GM12864 (cell line): ENCODE measurements around the gene SLC38A11.

Experiments
- DNase-seq: peaks from one replicate; pipeline ENCODE4 v3.0.0-alpha.2; 2011; ENCODE audit warnings: low read depth
- H3K4me3 ChIP-seq: 2 replicates; pipeline ENCODE4 v1.5.1; 2011; ENCODE audit warnings: mild to moderate bottlenecking, low read depth, low read length, control low read depth
- CTCF ChIP-seq: IDR thresholded peaks from 2 replicates; pipeline ENCODE4 v1.5.1; 2011; ENCODE audit warnings: low read depth, mild to moderate bottlenecking, moderate library complexity, low read length, control low read depth, inconsistent platforms; ENCODE audit errors: missing control alignments

Gene SLC38A11

GRCh38 chr2:164910101-164910899 lies 45.0 kb downstream of the SLC38A11 start:
- H3K4me3 ChIP-seq = no peak overlapping the region
- TF ChIP-seq CTCF = no peak
- no peak for DNase-seq

GRCh38 chr2:164906947-164907346 lies 48.4 kb downstream of the SLC38A11 start:
- no peak for TF ChIP-seq CTCF
- no peak for DNase-seq
- no peak overlapping the region for H3K4me3 ChIP-seq

GRCh38 chr2:164905307-164905706 lies 50.0 kb downstream of the SLC38A11 start:
- no peak overlapping the region for H3K4me3 ChIP-seq
- TF ChIP-seq CTCF = no peak
- DNase-seq = no peak

- DNase-seq = no peak
- no peak overlapping the region for H3K4me3 ChIP-seq
Measured at GRCh38 chr2:164903951-164904350, 51.4 kb downstream of the SLC38A11 start.

GRCh38 chr2:164903204-164903603 lies 52.1 kb downstream of the SLC38A11 start:
- no peak for DNase-seq
- TF ChIP-seq CTCF = no peak

More at GRCh38 chr2:164903951-164904350, 51.4 kb downstream of the SLC38A11 start:
- no peak for TF ChIP-seq CTCF

GRCh38 chr2:164899121-164899520 lies 56.2 kb downstream of the SLC38A11 start:
- TF ChIP-seq CTCF = no peak
- no peak for DNase-seq
- H3K4me3 ChIP-seq = no peak overlapping the region

More at GRCh38 chr2:164903204-164903603, 52.1 kb downstream of the SLC38A11 start:
- H3K4me3 ChIP-seq = no peak overlapping the region

GRCh38 chr2:164898475-164898874 lies 56.9 kb downstream of the SLC38A11 start:
- DNase-seq = no peak
- no peak for TF ChIP-seq CTCF
- no peak overlapping the region for H3K4me3 ChIP-seq
